GM12875 (cell line): ENCODE measurements around the gene CATSPERD.
A peak's percentile ranks its signal among the peaks of the same experiment; 100 is the strongest.

Experiments
- H3K4me3 ChIP-seq: one replicate; pipeline ENCODE4 v1.5.1; 2011; ENCODE audit warnings: low read depth, low read length, control low read depth
- CTCF ChIP-seq: IDR thresholded peaks from 2 replicates; pipeline ENCODE4 v1.5.1; 2011; ENCODE audit warnings: low read depth, mild to moderate bottlenecking, control low read depth, inconsistent platforms, low read length, moderate library complexity, borderline replicate concordance; ENCODE audit not compliant: insufficient read depth

The CATSPERD gene

GRCh38 chr19:5825178-5825577 lies 104.7 kb downstream of the CATSPERD start:
- H3K4me3 ChIP-seq = no peak overlapping the region
- no peak for TF ChIP-seq CTCF

- H3K4me3 ChIP-seq = no peak overlapping the region
- no peak for TF ChIP-seq CTCF
These were observed 106.3 kb downstream of the CATSPERD start for GRCh38 chr19:5826531-5827341.

GRCh38 chr19:5827342-5827890 lies 107.0 kb downstream of the CATSPERD start:
- no peak for TF ChIP-seq CTCF
- no peak overlapping the region for H3K4me3 ChIP-seq

- no peak for TF ChIP-seq CTCF
- H3K4me3 ChIP-seq = peak overlapping the region; percentile 57
These were observed 107.6 kb downstream of the CATSPERD start for GRCh38 chr19:5827891-5828660.
